PC-9 (cell line): ENCODE data around the gene BUD31. TPM values are rescaled to one million over a fixed set of nuclear protein-coding genes. Genes with fewer than 3 reads are reported as not detected.

Source experiments
- BruUV-seq: library from RNA; stranded (reverse); fragments of 400-500 nt; replicated peaks from 2 replicates; lab custom pipeline; 2021; lab: Mats Ljungman, UMichigan
- CTCF ChIA-PET: fragments of 300-600 bp; sonication (Branson Sonifier 250); formaldehyde crosslinking; loops from one replicate; lab custom pipeline; 2022; ENCODE audit warnings: antibody characterized with exemption; lab: Charles Lee
- POLR2A ChIA-PET: fragments of 300-600 bp; sonication (Branson Sonifier 250); formaldehyde crosslinking; loops from one replicate; lab custom pipeline; 2022; ENCODE audit warnings: antibody characterized with exemption; ENCODE audit not compliant: unreplicated experiment; lab: Charles Lee
- DNase-seq, 2 experiments: peaks; one replicate each; pipeline versions ENCODE4 v3.0.0 to v3.0.0-alpha.2; 2015 to 2022; ENCODE audit warnings: mixed read lengths in 1 of 2
- H2AFZ ChIP-seq: fragments of 200-600 bp; sonication (generic); 2 replicates; pipeline ENCODE4 v1.8.1; 2017; ENCODE audit warnings: antibody characterized with exemption
- H3F3A ChIP-seq: fragments of 200-600 bp; sonication (generic); 2 replicates; pipeline ENCODE4 v1.8.1; 2017; ENCODE audit warnings: antibody characterized with exemption, mild to moderate bottlenecking, low read depth; ENCODE audit not compliant: insufficient read depth
- H3K27ac ChIP-seq: fragments of 200-600 bp; sonication (generic); 2 replicates; pipeline ENCODE4 v1.6.1; 2016; ENCODE audit warnings: mixed run types
- H3K27me3 ChIP-seq: fragments of 200-600 bp; sonication (generic); 2 replicates; pipeline ENCODE4 v1.6.1; 2016; ENCODE audit warnings: low read depth, mixed run types; ENCODE audit not compliant: insufficient read depth
- H3K36me3 ChIP-seq: fragments of 200-600 bp; sonication (generic); 2 replicates; pipeline ENCODE4 v1.6.1; 2016; ENCODE audit warnings: low read depth, mixed run types
- H3K4me1 ChIP-seq: fragments of 200-600 bp; sonication (generic); replicated peaks from 2 replicates; pipeline ENCODE4 v1.6.1; 2016; ENCODE audit warnings: mixed run types; ENCODE audit not compliant: insufficient read depth
- H3K4me2 ChIP-seq: fragments of 200-600 bp; sonication (generic); 2 replicates; pipeline ENCODE4 v1.6.1; 2017; ENCODE audit warnings: mixed run types
- H3K4me3 ChIP-seq: fragments of 200-600 bp; sonication (generic); 2 replicates; pipeline ENCODE4 v1.6.1; 2016; ENCODE audit warnings: mixed run types
- H3K79me2 ChIP-seq: fragments of 200-600 bp; sonication (generic); 2 replicates; pipeline ENCODE4 v1.6.1; 2017; ENCODE audit warnings: low read depth, mixed run types
- H3K9me2 ChIP-seq: fragments of 200-600 bp; sonication (generic); 2 replicates; pipeline ENCODE4 v1.8.1; 2017; ENCODE audit warnings: mild to moderate bottlenecking; ENCODE audit not compliant: insufficient read depth
- H3K9me3 ChIP-seq: fragments of 200-600 bp; sonication (generic); 2 replicates; pipeline ENCODE4 v1.8.1; 2016; ENCODE audit warnings: low read depth; ENCODE audit not compliant: insufficient read depth
- H4K20me1 ChIP-seq: fragments of 200-600 bp; sonication (generic); 2 replicates; pipeline ENCODE4 v1.8.1; 2017; ENCODE audit not compliant: insufficient read depth
- EZH2 ChIP-seq: fragments of 200-600 bp; sonication (generic); IDR thresholded peaks from 2 replicates; pipeline ENCODE4 v1.8.0; 2017; ENCODE audit warnings: antibody characterized with exemption, low read depth
- intact Hi-C: fragments of 100-400 bp; cut with micrococcal nuclease; formaldehyde crosslinking; loops from one replicate; pipeline ENCODE4 v1.10.0; 2022; ENCODE audit not compliant: unreplicated experiment
- total RNA-seq: library from RNA; stranded (reverse); gene quantifications from 2 replicates; pipeline ENCODE4 v1.2.3, GENCODE V29; 2021
- TF ChIP-seq, protein P1 (sequence below): fragments of 200-600 bp; sonication (generic); conservative IDR thresholded peaks from 2 replicates; pipeline ENCODE4 v1.6.1; 2017; ENCODE audit warnings: mixed run types, antibody characterized with exemption, mild to moderate bottlenecking, moderate library complexity

Gene BUD31
- total RNA-seq, 1 experiment from 2014 or later, result 167 TPM

DNA sequence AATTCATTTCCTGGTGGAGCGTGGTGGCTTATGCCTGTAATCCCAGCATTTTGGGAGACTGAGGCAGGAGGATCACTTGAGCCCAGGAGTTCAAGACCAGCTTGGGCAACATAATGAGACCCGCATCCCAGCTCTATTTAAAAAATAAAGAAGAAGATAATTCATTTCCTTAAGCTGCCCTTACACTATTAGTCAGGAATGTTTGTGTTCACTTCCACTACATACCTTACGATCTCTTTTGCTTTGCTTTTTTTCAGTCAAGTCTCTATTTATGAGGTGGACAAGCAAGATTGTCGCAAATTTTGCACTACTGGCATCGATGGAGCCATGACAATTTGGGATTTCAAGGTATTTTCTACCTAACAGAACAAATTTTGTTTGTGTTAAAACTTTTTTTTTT, 45.5 kb upstream of the BUD31 start:
- POLR2A ChIA-PET, result no interaction called here
- Histone ChIP-seq H3K4me3 (no peak overlapping the region), H3K9me3 (no peaks in the 10 kb centered on the region), H4K20me1 (peaks cover 9% of the 10 kb centered on the region), H3K4me2 (no peak overlapping the region), H3K79me2 (no peaks in the 10 kb centered on the region), H3K9me2 (no peaks in the 10 kb centered on the region), H3K27ac (no peak overlapping the region), H3K36me3 (peaks cover 8% of the 10 kb centered on the region), H2AFZ (no peak overlapping the region), H3K4me1 (no peaks in the 10 kb centered on the region), H3K27me3 (no peaks in the 10 kb centered on the region), H3F3A (peaks cover 20% of the 10 kb centered on the region; the same call in 1 of the 2 replicates)
- TF ChIP-seq, protein P1, sequence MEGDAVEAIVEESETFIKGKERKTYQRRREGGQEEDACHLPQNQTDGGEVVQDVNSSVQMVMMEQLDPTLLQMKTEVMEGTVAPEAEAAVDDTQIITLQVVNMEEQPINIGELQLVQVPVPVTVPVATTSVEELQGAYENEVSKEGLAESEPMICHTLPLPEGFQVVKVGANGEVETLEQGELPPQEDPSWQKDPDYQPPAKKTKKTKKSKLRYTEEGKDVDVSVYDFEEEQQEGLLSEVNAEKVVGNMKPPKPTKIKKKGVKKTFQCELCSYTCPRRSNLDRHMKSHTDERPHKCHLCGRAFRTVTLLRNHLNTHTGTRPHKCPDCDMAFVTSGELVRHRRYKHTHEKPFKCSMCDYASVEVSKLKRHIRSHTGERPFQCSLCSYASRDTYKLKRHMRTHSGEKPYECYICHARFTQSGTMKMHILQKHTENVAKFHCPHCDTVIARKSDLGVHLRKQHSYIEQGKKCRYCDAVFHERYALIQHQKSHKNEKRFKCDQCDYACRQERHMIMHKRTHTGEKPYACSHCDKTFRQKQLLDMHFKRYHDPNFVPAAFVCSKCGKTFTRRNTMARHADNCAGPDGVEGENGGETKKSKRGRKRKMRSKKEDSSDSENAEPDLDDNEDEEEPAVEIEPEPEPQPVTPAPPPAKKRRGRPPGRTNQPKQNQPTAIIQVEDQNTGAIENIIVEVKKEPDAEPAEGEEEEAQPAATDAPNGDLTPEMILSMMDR, result no peak
- no peak for TF ChIP-seq EZH2
- CTCF ChIA-PET, result no interaction called here
- DNase-seq, result no peak
- BruUV-seq, result no TSS peak
- intact Hi-C loops, result no loop called here

DNA sequence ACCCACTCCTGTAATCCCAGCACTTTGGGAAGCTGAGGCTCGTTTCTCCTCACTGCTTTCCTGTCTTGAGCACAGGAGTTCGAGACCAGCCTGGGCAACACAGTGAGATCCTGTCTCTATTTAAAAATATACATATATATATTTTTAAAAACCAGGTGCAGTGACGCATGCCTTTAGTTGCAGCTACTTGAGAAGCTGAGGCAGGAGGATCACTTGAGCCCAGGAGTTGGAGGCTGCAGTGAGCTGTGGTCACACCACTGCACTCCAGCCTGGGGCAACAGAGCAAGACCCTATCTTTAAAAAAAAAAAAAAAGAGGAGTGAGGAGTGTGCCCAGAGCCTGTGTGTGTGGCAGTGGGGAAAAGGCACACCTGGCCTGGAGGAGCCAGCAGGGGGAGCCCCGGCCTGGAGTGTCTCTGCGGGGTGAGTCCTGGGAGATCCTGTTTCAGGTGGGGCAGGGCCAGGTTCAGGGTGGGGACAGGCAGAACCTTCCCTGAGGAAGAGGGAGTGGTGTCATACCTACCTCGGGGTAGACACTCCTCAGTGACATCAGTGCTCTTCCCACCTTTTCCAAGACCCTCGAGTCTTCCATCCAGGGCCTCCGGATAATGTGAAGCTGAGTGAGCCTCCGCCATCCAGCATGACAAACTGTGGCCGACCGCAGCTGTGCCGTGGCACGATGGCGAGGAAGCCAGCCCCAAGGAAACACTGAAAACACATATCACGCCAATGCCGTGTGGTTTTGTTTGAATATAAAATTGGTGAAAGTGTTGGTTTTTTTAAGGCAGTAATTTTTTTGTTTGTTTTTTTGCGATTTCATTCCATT, 43.2 kb upstream of the BUD31 start:
- Histone ChIP-seq H3K9me3 (no peaks in the 10 kb centered on the region), H4K20me1 (peaks cover 9% of the 10 kb centered on the region), H3K27ac (no peak overlapping the region), H3K79me2 (no peaks in the 10 kb centered on the region), H3F3A (peaks cover 28% of the 10 kb centered on the region; the same call in 1 of the 2 replicates), H3K4me3 (no peak overlapping the region), H3K4me1 (no peaks in the 10 kb centered on the region), H3K4me2 (no peak overlapping the region), H3K27me3 (no peaks in the 10 kb centered on the region), H3K9me2 (no peaks in the 10 kb centered on the region), H3K36me3 (peaks cover 8% of the 10 kb centered on the region), H2AFZ (no peak overlapping the region)
- POLR2A ChIA-PET, result interaction anchor here (0.6 kb wide), 1 partner anchor 307 kb away, joined by 3 read pairs; no protein-coding TSS in a partner anchor
- no TSS peak for BruUV-seq
- peak; percentile 56 to 80 for DNase-seq
- no peak for TF ChIP-seq EZH2
- TF ChIP-seq, protein P1, result peak; percentile 69
- intact Hi-C loops, result loop anchor here (1.0 to 2.0 kb wide), 2 partner anchors 22 to 43 kb away; partner anchors contain the start of genes BUD31 and PDAP1
- CTCF ChIA-PET, result interaction anchor here (1.0 kb wide), 1 partner anchor 21 kb away, joined by 3 read pairs; no protein-coding TSS in a partner anchor

DNA sequence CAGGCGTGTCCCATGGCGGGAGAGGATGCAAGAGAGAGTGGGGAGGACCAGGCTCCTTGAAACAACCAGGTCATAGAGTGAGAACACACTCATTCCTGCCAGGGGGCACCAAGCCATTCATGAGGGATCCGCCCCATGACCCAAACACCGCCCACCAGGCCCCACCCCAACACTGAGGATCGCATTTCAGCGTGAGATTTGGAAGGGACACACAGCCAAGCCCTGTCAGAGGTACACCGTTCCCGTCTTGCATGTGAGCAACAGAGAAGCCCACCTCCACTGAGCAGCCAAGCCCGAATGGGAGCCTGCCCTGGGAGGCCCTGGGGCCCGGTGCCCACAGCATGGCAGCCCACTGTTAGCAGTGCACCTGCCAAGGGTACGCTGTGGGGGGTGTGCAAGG, 42.1 kb upstream of the BUD31 start:
- H3K4me3 ChIP-seq, result no peak overlapping the region
- peaks cover 8% of the 10 kb centered on the region for H3K36me3 ChIP-seq
- no peak overlapping the region for H3K4me2 ChIP-seq
- no peaks in the 10 kb centered on the region for H3K27me3 ChIP-seq
- CTCF ChIA-PET, result no interaction called here
- H3K9me2 ChIP-seq, result no peaks in the 10 kb centered on the region
- no TSS peak for BruUV-seq
- intact Hi-C loops, result no loop called here
- H3K4me1 ChIP-seq, result peaks cover 5% of the 10 kb centered on the region
- peaks cover 36% of the 10 kb centered on the region for H3F3A ChIP-seq
- TF ChIP-seq, protein P1, result no peak
- TF ChIP-seq EZH2, result no peak
- H3K79me2 ChIP-seq, result no peaks in the 10 kb centered on the region
- H2AFZ ChIP-seq, result no peak overlapping the region
- no peak for DNase-seq
- peaks cover 6% of the 10 kb centered on the region for H4K20me1 ChIP-seq
- no peak overlapping the region for H3K27ac ChIP-seq
- no peaks in the 10 kb centered on the region for H3K9me3 ChIP-seq
- POLR2A ChIA-PET, result interaction anchor here (0.6 kb wide), 1 partner anchor 9 kb away, joined by 3 read pairs; no protein-coding TSS in a partner anchor
